Measurements from ENCODE around the gene FIGLA. TPM values are rescaled to one million over a fixed set of nuclear protein-coding genes. Genes with fewer than 3 reads are reported as not detected.

The FIGLA gene
- total RNA-seq, 1 donor from 2014 or later, result not detected

DNA sequence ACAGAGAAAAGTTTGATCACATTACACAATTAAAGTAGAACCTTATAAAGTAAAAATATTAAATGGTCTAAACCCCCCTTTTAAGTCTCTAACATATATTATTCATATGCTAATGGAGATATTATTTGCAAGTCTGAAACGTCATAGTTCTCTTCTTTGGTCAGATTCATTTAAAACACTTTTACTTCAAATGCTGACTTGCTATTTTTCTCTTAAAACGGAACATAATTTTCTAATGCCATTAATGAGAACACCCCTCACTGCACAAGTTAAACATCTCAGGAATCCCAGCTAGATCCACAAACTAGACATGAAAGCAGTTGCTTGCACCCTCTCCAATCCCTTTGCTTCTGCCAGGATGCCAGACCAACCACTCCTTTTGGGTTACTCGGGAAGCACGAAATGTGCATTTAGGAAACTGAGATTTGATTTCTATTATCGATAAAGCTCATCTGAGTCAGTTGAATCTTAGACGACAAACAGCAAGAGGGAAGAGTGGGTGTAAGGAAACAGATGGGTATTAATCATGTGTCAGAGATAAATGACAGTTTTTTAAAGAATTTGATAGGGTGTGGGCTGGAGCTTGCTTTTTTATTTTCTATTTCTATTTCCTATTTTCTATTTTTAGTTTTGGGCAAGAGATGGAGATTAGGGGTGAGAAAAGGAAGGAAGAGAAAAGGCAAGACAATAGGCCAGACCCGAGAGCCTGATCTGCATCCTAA, 23.9 kb downstream of the FIGLA start:
- no peak for FAIRE-seq
- Histone ChIP-seq H3K27me3 (ENCODE audit: control insufficient read depth, insufficient read depth, low read length) (peaks cover 32% of the 10 kb centered on the region), H3K4me3 (ENCODE audit: low read depth, low read length) (no peak overlapping the region), H3K36me3 (ENCODE audit: control insufficient read depth, insufficient read depth, low read length) (no peaks in the 10 kb centered on the region)
- DNase-seq (ENCODE audit: low read depth), result no peak
- TF ChIP-seq, protein P1, sequence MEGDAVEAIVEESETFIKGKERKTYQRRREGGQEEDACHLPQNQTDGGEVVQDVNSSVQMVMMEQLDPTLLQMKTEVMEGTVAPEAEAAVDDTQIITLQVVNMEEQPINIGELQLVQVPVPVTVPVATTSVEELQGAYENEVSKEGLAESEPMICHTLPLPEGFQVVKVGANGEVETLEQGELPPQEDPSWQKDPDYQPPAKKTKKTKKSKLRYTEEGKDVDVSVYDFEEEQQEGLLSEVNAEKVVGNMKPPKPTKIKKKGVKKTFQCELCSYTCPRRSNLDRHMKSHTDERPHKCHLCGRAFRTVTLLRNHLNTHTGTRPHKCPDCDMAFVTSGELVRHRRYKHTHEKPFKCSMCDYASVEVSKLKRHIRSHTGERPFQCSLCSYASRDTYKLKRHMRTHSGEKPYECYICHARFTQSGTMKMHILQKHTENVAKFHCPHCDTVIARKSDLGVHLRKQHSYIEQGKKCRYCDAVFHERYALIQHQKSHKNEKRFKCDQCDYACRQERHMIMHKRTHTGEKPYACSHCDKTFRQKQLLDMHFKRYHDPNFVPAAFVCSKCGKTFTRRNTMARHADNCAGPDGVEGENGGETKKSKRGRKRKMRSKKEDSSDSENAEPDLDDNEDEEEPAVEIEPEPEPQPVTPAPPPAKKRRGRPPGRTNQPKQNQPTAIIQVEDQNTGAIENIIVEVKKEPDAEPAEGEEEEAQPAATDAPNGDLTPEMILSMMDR (IDR thresholded peaks at IDR 0.05; ENCODE audit: insufficient read depth, low read length, severe bottlenecking), result no peak

DNA sequence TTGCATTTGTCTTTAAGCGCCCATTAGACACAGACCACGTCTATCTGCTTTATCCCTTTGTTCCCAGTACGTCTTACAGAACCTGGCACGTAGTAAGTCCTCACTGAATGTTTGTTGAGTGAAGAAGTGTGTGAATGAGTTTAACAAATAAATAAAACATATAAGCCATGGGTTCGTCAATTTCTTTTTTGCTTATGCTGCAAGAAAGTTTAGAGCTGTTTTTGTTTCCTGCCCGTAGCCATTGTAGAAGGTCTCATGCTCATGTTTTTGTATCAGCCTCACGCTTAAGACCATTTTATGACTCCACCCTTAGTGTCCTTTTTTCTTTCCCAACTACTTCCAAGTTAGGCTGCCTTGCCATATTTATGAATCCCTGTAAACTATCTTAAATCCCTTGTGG, 24.9 kb downstream of the FIGLA start:
- Histone ChIP-seq H3K27me3 (ENCODE audit: control insufficient read depth, insufficient read depth, low read length) (peaks cover 31% of the 10 kb centered on the region), H3K4me3 (ENCODE audit: low read depth, low read length) (no peak overlapping the region), H3K36me3 (ENCODE audit: control insufficient read depth, insufficient read depth, low read length) (no peaks in the 10 kb centered on the region)
- TF ChIP-seq, protein P1 (IDR thresholded peaks at IDR 0.05; ENCODE audit: insufficient read depth, low read length, severe bottlenecking), result no peak
- FAIRE-seq (no peak), DNase-seq (ENCODE audit: low read depth) (no peak)

DNA sequence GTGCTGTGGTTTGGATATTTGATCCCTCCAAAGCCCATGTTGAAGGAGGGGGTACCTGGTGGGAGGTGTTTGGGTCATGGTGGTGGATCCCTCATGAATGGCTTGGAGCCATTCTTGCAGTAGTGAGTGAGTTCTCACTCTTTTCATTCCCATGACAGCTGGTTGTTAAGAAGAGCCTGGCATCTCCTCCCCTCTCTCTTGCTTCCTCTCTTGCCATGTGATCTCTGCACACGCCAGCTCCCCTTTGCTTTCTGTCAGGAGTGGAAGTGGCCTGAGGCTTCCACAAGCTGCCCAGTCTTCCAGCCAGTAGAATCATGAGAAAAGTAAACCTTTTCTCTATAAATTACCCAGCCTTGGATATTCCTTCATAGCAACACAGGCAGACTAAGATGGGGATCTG, 31.0 kb downstream of the FIGLA start:
- no peaks in the 10 kb centered on the region for H3K36me3 ChIP-seq (ENCODE audit: control insufficient read depth, insufficient read depth, low read length)
- H3K27me3 ChIP-seq (ENCODE audit: control insufficient read depth, insufficient read depth, low read length), result peaks cover 3% of the 10 kb centered on the region
- no peak overlapping the region for H3K4me3 ChIP-seq (ENCODE audit: low read depth, low read length)
- TF ChIP-seq, protein P1 (IDR thresholded peaks at IDR 0.05; ENCODE audit: insufficient read depth, low read length, severe bottlenecking), result no peak
- FAIRE-seq (no peak), DNase-seq (ENCODE audit: low read depth) (no peak)

DNA sequence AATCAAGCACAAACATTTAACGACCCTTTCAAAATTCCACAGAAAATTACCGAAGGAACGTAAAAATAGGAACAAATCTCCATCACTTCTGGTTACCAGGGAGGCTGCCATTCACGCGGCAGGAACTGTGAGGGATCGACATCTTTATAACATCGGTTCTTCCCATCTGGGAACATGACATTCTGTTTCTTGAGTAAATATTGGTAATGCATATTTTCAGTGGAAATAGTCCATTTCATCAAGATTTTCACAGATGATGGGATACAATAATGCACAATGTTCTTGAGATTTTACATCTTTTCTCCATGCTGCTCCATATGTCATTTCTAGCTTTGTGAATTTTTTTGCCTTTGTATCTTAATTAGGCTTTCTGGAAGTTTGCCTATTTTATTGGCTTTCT, 32.5 kb downstream of the FIGLA start:
- Histone ChIP-seq H3K4me3 (ENCODE audit: low read depth, low read length) (no peak overlapping the region), H3K27me3 (ENCODE audit: control insufficient read depth, insufficient read depth, low read length) (peaks cover 5% of the 10 kb centered on the region), H3K36me3 (ENCODE audit: control insufficient read depth, insufficient read depth, low read length) (no peaks in the 10 kb centered on the region)
- DNase-seq (ENCODE audit: low read depth) (no peak), FAIRE-seq (no peak)
- TF ChIP-seq, protein P1 (IDR thresholded peaks at IDR 0.05; ENCODE audit: insufficient read depth, low read length, severe bottlenecking), result no peak

DNA sequence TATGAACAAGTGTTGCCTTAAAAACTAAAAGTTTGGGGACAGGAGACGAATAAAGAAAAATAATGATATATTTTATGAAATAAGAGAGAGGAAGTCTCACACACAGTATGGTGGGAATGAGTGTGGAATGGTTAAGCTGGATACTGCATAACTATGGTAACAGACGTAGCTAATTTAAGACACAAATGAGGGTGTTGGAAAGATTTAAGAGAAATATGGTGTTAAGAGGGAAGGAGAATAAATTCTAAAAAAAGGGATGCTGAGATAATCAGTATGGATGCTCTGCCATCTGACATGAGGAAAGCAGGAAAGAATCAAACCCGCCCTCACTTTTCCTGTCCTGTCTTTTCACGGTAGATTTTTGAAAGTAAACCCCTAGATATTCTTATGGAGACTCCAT, 33.1 kb downstream of the FIGLA start:
- DNase-seq (ENCODE audit: low read depth) (no peak), FAIRE-seq (no peak)
- Histone ChIP-seq H3K27me3 (ENCODE audit: control insufficient read depth, insufficient read depth, low read length) (peaks cover 5% of the 10 kb centered on the region), H3K4me3 (ENCODE audit: low read depth, low read length) (no peak overlapping the region), H3K36me3 (ENCODE audit: control insufficient read depth, insufficient read depth, low read length) (no peaks in the 10 kb centered on the region)
- TF ChIP-seq, protein P1 (IDR thresholded peaks at IDR 0.05; ENCODE audit: insufficient read depth, low read length, severe bottlenecking), result no peak

DNA sequence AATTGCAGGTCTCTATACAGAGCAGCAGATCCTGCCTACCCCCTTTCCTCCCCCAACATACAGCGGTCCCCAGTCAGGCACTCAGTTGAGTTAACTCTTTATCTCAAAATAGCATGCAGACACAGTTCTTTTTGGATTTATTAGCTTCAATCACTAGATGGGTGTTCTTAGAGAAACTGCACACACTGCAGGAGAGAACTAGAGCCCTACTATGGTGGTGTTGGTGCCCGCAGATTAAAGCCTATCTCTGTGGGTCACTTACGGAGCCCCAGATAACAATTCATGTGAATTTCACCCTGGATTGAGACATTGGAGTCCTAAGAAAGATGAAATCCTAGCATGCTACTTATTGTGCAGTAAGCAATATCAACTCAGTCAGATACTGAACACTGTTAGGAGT, 34.3 kb downstream of the FIGLA start:
- Histone ChIP-seq H3K36me3 (ENCODE audit: control insufficient read depth, insufficient read depth, low read length) (no peaks in the 10 kb centered on the region), H3K27me3 (ENCODE audit: control insufficient read depth, insufficient read depth, low read length) (peaks cover 5% of the 10 kb centered on the region), H3K4me3 (ENCODE audit: low read depth, low read length) (no peak overlapping the region)
- DNase-seq (ENCODE audit: low read depth) (no peak), FAIRE-seq (no peak)
- TF ChIP-seq, protein P1 (IDR thresholded peaks at IDR 0.05; ENCODE audit: insufficient read depth, low read length, severe bottlenecking), result no peak

Data from bronchial epithelial cell (primary cell).